Effector memory CD8-positive, alpha-beta T cell (primary cell): ENCODE measurements around the gene ZSWIM6.

Experiments used
- ATAC-seq: fragments of 150-1000 bp; cut with Tn5 transposase; replicated peaks from 2 replicates; pipeline ENCODE4 v1.10.0; 2021; ENCODE audit warnings: mild to moderate bottlenecking, moderate library complexity
- DNase-seq, 3 experiments: peaks; one replicate each; pipeline ENCODE4 v3.0.0; 2021
- H3K27ac Mint-ChIP-seq, 2 donors: one replicate each; pipeline ENCODE4 v1.8.0; 2022; ENCODE audit warnings: mild to moderate bottlenecking in 2 of 2, mixed read lengths in 2 of 2, moderate library complexity in 2 of 2
- H3K27me3 Mint-ChIP-seq, 2 donors: one replicate each; pipeline ENCODE4 v1.8.0; 2022; ENCODE audit warnings: mixed read lengths in 2 of 2
- H3K36me3 Mint-ChIP-seq: one replicate; pipeline ENCODE4 v1.8.0; 2022; ENCODE audit warnings: mild to moderate bottlenecking, moderate library complexity, mixed read lengths; ENCODE audit not compliant: insufficient read depth
- H3K4me1 Mint-ChIP-seq, 2 donors: one replicate each; pipeline ENCODE4 v1.8.0; 2022; ENCODE audit warnings: low read depth in 2 of 2, mixed read lengths in 2 of 2
- H3K4me3 Mint-ChIP-seq, 2 donors: one replicate each; pipeline ENCODE4 v1.8.0; 2022; ENCODE audit warnings: mild to moderate bottlenecking in 2 of 2, mixed read lengths in 2 of 2, moderate library complexity in 2 of 2
- H3K9me3 Mint-ChIP-seq, 2 donors: one replicate each; pipeline ENCODE4 v1.8.0; 2022; ENCODE audit warnings: mixed read lengths in 2 of 2

The ZSWIM6 gene

DNA sequence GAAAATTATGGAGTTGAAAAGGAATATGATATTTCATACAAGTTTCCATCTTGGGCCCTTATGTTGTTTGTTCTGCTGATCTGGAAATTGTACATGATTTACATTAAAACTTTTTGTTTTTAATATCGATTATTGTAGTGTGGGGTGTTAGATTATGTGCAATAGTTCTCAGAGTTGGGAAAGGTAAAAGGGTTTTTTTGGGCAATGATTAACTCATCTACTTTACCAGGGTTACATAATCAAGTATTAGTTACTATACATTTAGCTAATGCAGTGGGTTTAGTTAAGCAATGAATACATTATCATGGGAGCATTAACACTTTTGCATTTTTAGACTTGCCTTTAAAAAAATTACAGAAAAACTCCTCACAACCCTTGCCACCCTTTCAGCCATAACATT is 134.0 kb downstream of the ZSWIM6 start:
- Mint-ChIP-seq H3K9me3 (no peaks in the 10 kb centered on the region), H3K27ac (no peak overlapping the region), H3K27me3 (no peaks in the 10 kb centered on the region), H3K4me1 (peaks cover 21 to 27% of the 10 kb centered on the region in 2 donors), H3K36me3 (no peaks in the 10 kb centered on the region), H3K4me3 (no peak overlapping the region)
- no peak for DNase-seq
- ATAC-seq = no peak

GRCh38 chr5:61467766-61468482 is 135.9 kb downstream of the ZSWIM6 start:
- no peak overlapping the region for H3K4me3 Mint-ChIP-seq
- no peaks in the 10 kb centered on the region for H3K9me3 Mint-ChIP-seq
- no peak overlapping the region for H3K27ac Mint-ChIP-seq
- no peaks in the 10 kb centered on the region for H3K36me3 Mint-ChIP-seq
- H3K27me3 Mint-ChIP-seq = no peaks in the 10 kb centered on the region
- ATAC-seq (no peak), DNase-seq (no peak)
- H3K4me1 Mint-ChIP-seq = peaks cover 29 to 34% of the 10 kb centered on the region in 2 donors

- Mint-ChIP-seq H3K27ac (no peak overlapping the region), H3K4me1 (peaks cover 28 to 34% of the 10 kb centered on the region in 2 donors), H3K9me3 (no peaks in the 10 kb centered on the region), H3K4me3 (no peak overlapping the region), H3K27me3 (no peaks in the 10 kb centered on the region), H3K36me3 (no peaks in the 10 kb centered on the region)
- DNase-seq (no peak), ATAC-seq (no peak)
These were observed 136.4 kb downstream of the ZSWIM6 start for GRCh38 chr5:61468483-61468865.

GRCh38 chr5:61471352-61471751 is 139.3 kb downstream of the ZSWIM6 start:
- Mint-ChIP-seq H3K36me3 (no peaks in the 10 kb centered on the region), H3K27me3 (no peaks in the 10 kb centered on the region), H3K4me1 (peaks cover 18 to 21% of the 10 kb centered on the region in 2 donors), H3K27ac (peak overlapping the region in 1 of 2 donors; percentile 4), H3K9me3 (no peaks in the 10 kb centered on the region), H3K4me3 (no peak overlapping the region)
- ATAC-seq = no peak
- no peak for DNase-seq

- no peaks in the 10 kb centered on the region for H3K27me3 Mint-ChIP-seq
- H3K4me1 Mint-ChIP-seq = peaks cover 18 to 27% of the 10 kb centered on the region in 2 donors
- H3K27ac Mint-ChIP-seq = peak overlapping the region in 1 of 2 donors; percentile 4
- DNase-seq = no peak
- no peaks in the 10 kb centered on the region for H3K9me3 Mint-ChIP-seq
- ATAC-seq = no peak
- no peaks in the 10 kb centered on the region for H3K36me3 Mint-ChIP-seq
- no peak overlapping the region for H3K4me3 Mint-ChIP-seq
These were observed 140.3 kb downstream of the ZSWIM6 start for GRCh38 chr5:61472172-61472958.

GRCh38 chr5:61474746-61475145 is 142.7 kb downstream of the ZSWIM6 start:
- no peak overlapping the region for H3K4me3 Mint-ChIP-seq
- H3K27ac Mint-ChIP-seq = no peak overlapping the region
- H3K9me3 Mint-ChIP-seq = no peaks in the 10 kb centered on the region
- H3K27me3 Mint-ChIP-seq = no peaks in the 10 kb centered on the region
- ATAC-seq (no peak), DNase-seq (no peak)
- peaks cover 23 to 36% of the 10 kb centered on the region in 2 donors for H3K4me1 Mint-ChIP-seq
- H3K36me3 Mint-ChIP-seq = no peaks in the 10 kb centered on the region

- H3K9me3 Mint-ChIP-seq = no peaks in the 10 kb centered on the region
- H3K4me1 Mint-ChIP-seq = peaks cover 9 to 20% of the 10 kb centered on the region in 2 donors
- no peaks in the 10 kb centered on the region for H3K27me3 Mint-ChIP-seq
- no peaks in the 10 kb centered on the region for H3K36me3 Mint-ChIP-seq
- DNase-seq = no peak
- H3K27ac Mint-ChIP-seq = no peak overlapping the region
- no peak for ATAC-seq
- H3K4me3 Mint-ChIP-seq = no peak overlapping the region
These were observed 145.7 kb downstream of the ZSWIM6 start for GRCh38 chr5:61477788-61478187.

DNA sequence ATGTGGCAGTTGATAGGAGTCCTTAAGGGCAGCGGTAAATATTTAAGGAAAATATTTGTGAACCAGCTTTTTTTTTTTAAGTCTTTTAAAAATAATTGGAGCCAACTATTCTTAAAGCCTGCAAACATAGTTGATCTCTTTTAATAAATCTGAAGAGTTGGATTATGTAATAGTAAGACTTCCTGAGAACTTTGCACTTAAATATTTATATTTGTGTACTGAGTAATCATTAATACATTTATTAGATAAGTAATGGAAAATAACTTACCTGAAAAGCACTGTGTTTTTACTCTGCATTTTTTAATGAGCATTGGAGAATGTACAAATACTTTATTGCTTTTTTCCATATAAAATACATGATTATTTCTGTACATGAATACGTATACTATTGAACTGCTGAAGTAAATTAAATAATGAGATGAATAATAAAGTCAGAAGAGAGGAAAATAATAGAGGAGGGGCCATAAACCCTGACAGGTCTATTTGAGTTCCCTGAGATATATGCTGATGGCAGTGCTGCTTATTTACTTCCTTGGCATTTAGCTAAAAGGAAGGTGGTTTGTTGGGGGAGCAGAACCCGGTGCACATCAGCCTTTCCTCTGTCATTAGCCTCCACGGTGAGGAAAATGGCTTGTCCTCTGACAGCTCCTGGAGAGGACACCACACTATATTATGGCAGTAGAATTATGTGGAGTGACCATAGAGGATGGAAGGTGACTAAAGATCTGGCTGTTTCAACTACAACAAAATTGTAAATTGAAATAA is 148.0 kb downstream of the ZSWIM6 start:
- no peaks in the 10 kb centered on the region for H3K36me3 Mint-ChIP-seq
- H3K9me3 Mint-ChIP-seq = no peaks in the 10 kb centered on the region
- H3K27ac Mint-ChIP-seq = no peak overlapping the region
- ATAC-seq = no peak
- no peaks in the 10 kb centered on the region for H3K27me3 Mint-ChIP-seq
- DNase-seq = no peak
- no peak overlapping the region for H3K4me3 Mint-ChIP-seq
- peaks cover 11 to 24% of the 10 kb centered on the region in 2 donors for H3K4me1 Mint-ChIP-seq

DNA sequence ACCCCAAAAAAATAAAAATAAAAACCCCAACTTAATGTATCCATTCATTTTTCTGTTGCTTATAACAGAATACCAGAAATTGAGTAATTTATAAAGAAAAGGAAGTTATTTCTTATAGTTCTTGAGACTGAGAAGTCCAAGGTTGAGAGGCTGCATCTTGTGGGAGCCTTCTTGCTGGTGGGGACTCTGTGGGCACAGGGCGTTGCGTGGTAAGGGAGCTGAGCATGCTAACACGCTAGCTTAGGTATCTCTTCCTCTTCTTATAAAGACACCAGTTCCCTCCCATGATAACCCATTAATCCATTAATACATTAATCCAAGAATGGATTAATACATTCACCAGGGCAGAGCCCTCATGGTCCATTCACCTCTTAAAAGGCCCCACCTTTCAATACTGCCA is 150.9 kb downstream of the ZSWIM6 start:
- no peak overlapping the region for H3K27ac Mint-ChIP-seq
- DNase-seq = no peak
- ATAC-seq = no peak
- H3K4me3 Mint-ChIP-seq = no peak overlapping the region
- H3K36me3 Mint-ChIP-seq = no peaks in the 10 kb centered on the region
- no peaks in the 10 kb centered on the region for H3K9me3 Mint-ChIP-seq
- H3K4me1 Mint-ChIP-seq = peaks cover 19 to 32% of the 10 kb centered on the region in 2 donors
- H3K27me3 Mint-ChIP-seq = no peaks in the 10 kb centered on the region

DNA sequence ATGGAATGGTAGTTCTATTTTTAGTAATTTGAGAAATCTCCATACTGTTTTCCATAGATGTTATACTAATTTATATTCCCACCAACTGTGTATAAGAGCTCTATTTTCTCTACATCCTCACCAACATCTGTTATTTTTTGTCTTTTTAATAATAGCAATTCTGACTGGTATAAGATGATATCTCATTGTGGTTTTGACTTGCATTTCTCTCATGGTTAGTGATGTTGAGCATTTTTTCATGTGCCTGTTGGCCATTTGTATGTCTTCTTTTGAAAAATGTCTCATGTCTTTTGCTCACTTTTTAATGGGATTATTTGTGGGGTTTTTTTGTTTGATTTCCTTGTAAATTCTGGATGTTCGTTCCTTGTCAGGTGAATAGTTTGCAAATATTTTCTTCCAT is 154.4 kb downstream of the ZSWIM6 start:
- no peak for DNase-seq
- peaks cover 13 to 36% of the 10 kb centered on the region in 2 donors for H3K4me1 Mint-ChIP-seq
- no peak for ATAC-seq
- H3K9me3 Mint-ChIP-seq = peaks cover 0 to 2% of the 10 kb centered on the region in 2 donors
- H3K27ac Mint-ChIP-seq = no peak overlapping the region
- H3K27me3 Mint-ChIP-seq = no peaks in the 10 kb centered on the region
- no peak overlapping the region for H3K4me3 Mint-ChIP-seq
- H3K36me3 Mint-ChIP-seq = no peaks in the 10 kb centered on the region

DNA sequence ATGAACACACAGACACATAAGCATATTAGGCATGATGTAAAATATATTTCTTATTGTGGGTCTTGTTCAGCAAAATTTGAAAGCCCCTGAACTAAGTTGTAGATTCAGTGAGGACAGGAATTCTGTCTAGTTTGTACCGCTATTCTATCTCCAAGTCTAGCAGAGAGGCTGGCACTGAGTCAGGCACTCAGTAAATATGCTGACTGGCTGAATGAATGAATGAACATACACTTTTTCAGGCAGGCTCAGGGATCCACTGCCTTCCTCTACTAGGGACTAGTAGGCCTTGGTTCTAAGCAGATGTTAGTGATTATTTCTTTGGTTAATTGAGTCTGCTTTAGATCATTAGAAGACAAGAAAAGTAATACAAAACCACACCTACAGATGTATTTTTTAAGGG is 157.5 kb downstream of the ZSWIM6 start:
- ATAC-seq (no peak), DNase-seq (no peak)
- Mint-ChIP-seq H3K4me3 (no peak overlapping the region), H3K27me3 (no peaks in the 10 kb centered on the region), H3K9me3 (peaks cover 0 to 2% of the 10 kb centered on the region in 2 donors), H3K4me1 (peaks cover 11 to 32% of the 10 kb centered on the region in 2 donors), H3K27ac (no peak overlapping the region), H3K36me3 (no peaks in the 10 kb centered on the region)

- Mint-ChIP-seq H3K9me3 (peaks cover 0 to 2% of the 10 kb centered on the region in 2 donors), H3K4me1 (peaks cover 4 to 19% of the 10 kb centered on the region in 2 donors), H3K36me3 (peaks cover 7% of the 10 kb centered on the region), H3K27me3 (no peaks in the 10 kb centered on the region), H3K27ac (no peak overlapping the region), H3K4me3 (no peak overlapping the region)
- DNase-seq = no peak
- ATAC-seq = no peak
These were observed 159.8 kb downstream of the ZSWIM6 start for GRCh38 chr5:61491861-61492260.

- peaks cover 0 to 2% of the 10 kb centered on the region in 2 donors for H3K4me1 Mint-ChIP-seq
- no peak for DNase-seq
- H3K9me3 Mint-ChIP-seq = peaks cover 0 to 1% of the 10 kb centered on the region in 2 donors
- H3K27ac Mint-ChIP-seq = no peak overlapping the region
- no peak for ATAC-seq
- H3K4me3 Mint-ChIP-seq = no peak overlapping the region
- no peaks in the 10 kb centered on the region for H3K27me3 Mint-ChIP-seq
- peaks cover 7% of the 10 kb centered on the region for H3K36me3 Mint-ChIP-seq
These were observed 161.9 kb downstream of the ZSWIM6 start for GRCh38 chr5:61493973-61494372.
